Neural cell (in vitro differentiated cells): ENCODE measurements around the gene ALDH5A1.

ENCODE experiments used
- CTCF ChIP-seq: fragments of 450-650 bp; IDR thresholded peaks from 2 replicates; pipeline ENCODE4 v1.5.1; 2014; ENCODE audit warnings: antibody characterized with exemption, mild to moderate bottlenecking, moderate library complexity; ENCODE audit not compliant: poor library complexity, severe bottlenecking
- EZH2 ChIP-seq: fragments of 200-600, 300-800 bp; shearing (Covaris generic), sonication (generic); IDR thresholded peaks from 2 replicates; pipeline ENCODE4 v1.6.1; 2014; ENCODE audit warnings: antibody characterized with exemption, low read length, borderline replicate concordance, mild to moderate bottlenecking; ENCODE audit not compliant: insufficient read depth, poor library complexity, severe bottlenecking

GRCh38 chr6:24571361-24571760 is 76.6 kb downstream of the ALDH5A1 start:
- TF ChIP-seq CTCF (no peak), EZH2 (no peak)
